Measurements from ENCODE around the gene PCDHGA10. TPM values are rescaled to one million over a fixed set of nuclear protein-coding genes. Genes with fewer than 3 reads are reported as not detected.

The PCDHGA10 gene
- total and polyA plus RNA-seq, 9 of the 15 experiments (the other 6 are each of a cell fraction or from before 2014, with no cell fraction given): 0.01 to 0.11 (median 0.05) TPM

DNA sequence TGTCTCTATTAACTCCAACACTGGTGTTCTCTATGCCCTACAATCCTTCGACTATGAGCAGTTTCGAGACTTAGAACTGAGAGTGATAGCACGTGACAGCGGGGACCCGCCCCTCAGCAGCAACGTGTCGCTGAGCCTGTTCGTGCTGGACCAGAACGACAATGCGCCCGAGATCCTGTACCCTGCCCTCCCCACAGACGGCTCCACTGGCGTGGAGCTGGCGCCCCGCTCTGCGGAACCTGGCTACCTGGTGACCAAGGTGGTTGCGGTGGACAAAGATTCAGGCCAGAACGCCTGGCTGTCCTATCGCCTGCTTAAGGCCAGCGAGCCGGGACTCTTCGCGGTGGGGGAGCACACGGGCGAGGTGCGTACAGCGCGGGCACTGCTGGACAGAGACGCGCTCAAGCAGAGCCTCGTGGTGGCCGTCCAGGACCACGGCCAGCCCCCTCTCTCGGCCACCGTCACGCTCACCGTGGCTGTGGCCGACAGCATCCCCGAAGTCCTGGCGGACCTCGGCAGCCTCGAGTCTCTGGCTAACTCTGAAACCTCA lies 10.0 kb downstream of the PCDHGA10 start (continued):
- TF ChIP-seq, protein P1, sequence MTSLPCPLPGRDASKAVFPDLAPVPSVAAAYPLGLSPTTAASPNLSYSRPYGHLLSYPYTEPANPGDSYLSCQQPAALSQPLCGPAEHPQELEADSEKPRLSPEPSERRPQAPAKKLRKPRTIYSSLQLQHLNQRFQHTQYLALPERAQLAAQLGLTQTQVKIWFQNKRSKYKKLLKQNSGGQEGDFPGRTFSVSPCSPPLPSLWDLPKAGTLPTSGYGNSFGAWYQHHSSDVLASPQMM (CRISPR knock-in tag; IDR thresholded peaks at IDR 0.05): no peak
- TF ChIP-seq PML (IDR thresholded peaks at IDR 0.05; ENCODE audit: low read length) (no peak), HCFC1 (IDR thresholded peaks at IDR 0.05; ENCODE audit: low read depth, low read length) (no peak), LARP7 (IDR thresholded peaks at IDR 0.05) (no peak)
- TF ChIP-seq, protein P2, sequence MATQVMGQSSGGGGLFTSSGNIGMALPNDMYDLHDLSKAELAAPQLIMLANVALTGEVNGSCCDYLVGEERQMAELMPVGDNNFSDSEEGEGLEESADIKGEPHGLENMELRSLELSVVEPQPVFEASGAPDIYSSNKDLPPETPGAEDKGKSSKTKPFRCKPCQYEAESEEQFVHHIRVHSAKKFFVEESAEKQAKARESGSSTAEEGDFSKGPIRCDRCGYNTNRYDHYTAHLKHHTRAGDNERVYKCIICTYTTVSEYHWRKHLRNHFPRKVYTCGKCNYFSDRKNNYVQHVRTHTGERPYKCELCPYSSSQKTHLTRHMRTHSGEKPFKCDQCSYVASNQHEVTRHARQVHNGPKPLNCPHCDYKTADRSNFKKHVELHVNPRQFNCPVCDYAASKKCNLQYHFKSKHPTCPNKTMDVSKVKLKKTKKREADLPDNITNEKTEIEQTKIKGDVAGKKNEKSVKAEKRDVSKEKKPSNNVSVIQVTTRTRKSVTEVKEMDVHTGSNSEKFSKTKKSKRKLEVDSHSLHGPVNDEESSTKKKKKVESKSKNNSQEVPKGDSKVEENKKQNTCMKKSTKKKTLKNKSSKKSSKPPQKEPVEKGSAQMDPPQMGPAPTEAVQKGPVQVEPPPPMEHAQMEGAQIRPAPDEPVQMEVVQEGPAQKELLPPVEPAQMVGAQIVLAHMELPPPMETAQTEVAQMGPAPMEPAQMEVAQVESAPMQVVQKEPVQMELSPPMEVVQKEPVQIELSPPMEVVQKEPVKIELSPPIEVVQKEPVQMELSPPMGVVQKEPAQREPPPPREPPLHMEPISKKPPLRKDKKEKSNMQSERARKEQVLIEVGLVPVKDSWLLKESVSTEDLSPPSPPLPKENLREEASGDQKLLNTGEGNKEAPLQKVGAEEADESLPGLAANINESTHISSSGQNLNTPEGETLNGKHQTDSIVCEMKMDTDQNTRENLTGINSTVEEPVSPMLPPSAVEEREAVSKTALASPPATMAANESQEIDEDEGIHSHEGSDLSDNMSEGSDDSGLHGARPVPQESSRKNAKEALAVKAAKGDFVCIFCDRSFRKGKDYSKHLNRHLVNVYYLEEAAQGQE (IDR thresholded peaks at IDR 0.05; ENCODE audit: borderline replicate concordance): peak; percentile 33; the same call in 1 of the 2 replicates
- TF ChIP-seq, protein P2 (CRISPR knock-in tag; IDR thresholded peaks at IDR 0.05; ENCODE audit: low read depth): no peak
